LHCN-M2 (cell line): ENCODE measurements around the gene ARHGAP36. TPM values are rescaled to one million over a fixed set of nuclear protein-coding genes. Genes with fewer than 3 reads are reported as not detected.

Experiments
- DNase-seq: peaks from one replicate; pipeline ENCODE4 v3.0.0-alpha.2; 2012; ENCODE audit warnings: low read depth
- polyA plus RNA-seq: library from polyadenylated mRNA; unstranded; fragments of >200 nt; gene quantifications from one replicate; pipeline ENCODE4 v1.2.1, GENCODE V29; 2012; ENCODE audit warnings: missing spikeins
- total RNA-seq: library from RNA; depleted of rRNA; stranded (reverse); fragments of >200 nt; gene quantifications from 2 replicates; pipeline ENCODE4 v1.2.3, GENCODE V29; 2014; rRNA removed

ARHGAP36 gene, protein sequence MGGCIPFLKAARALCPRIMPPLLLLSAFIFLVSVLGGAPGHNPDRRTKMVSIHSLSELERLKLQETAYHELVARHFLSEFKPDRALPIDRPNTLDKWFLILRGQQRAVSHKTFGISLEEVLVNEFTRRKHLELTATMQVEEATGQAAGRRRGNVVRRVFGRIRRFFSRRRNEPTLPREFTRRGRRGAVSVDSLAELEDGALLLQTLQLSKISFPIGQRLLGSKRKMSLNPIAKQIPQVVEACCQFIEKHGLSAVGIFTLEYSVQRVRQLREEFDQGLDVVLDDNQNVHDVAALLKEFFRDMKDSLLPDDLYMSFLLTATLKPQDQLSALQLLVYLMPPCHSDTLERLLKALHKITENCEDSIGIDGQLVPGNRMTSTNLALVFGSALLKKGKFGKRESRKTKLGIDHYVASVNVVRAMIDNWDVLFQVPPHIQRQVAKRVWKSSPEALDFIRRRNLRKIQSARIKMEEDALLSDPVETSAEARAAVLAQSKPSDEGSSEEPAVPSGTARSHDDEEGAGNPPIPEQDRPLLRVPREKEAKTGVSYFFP
- total RNA-seq: not detected in 2 replicates
- polyA plus RNA-seq: not detected

DNA sequence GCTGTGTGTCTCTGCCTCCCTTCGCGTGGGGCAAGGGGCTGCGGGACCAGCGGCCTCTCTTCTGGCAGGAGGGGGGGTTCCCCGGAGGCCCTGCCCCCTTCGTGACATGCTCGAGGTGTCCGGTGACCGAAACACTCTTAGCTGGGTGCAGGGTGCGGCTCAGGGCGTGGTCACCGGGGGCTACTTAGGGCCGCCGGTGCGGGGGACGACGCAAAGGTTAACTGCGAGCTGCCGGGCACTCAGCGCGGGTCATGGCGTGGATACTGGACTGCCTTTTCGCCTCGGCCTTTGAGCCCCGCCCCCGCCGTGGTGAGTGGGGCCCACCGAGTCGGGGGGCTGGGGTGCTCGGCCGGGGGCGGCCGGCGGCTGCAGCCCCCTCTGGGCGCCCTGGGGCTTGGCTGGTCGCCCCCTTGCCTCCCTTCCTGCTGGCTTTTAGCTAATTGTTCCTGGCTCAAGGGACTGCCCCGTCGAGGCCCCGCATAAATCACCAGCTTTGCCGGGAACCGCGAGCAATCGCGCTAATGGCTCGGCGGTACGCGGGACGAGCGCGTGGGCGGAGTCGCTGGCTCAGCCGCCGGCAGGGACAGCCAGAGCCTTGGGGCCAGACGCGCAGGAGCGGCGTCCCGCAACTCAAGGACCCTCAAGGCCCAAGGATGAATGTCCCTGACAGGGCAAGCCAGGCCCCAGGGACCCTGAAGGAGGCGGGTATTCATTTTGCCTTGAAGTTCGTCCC is at the start of gene ARHGAP36:
Gene ARHGAP36 (plus strand): TSS at position 211 of the 733 bp plus-strand sequence. CDS start 23,320 bp downstream, outside the sequence.
- no peak for DNase-seq

DNA sequence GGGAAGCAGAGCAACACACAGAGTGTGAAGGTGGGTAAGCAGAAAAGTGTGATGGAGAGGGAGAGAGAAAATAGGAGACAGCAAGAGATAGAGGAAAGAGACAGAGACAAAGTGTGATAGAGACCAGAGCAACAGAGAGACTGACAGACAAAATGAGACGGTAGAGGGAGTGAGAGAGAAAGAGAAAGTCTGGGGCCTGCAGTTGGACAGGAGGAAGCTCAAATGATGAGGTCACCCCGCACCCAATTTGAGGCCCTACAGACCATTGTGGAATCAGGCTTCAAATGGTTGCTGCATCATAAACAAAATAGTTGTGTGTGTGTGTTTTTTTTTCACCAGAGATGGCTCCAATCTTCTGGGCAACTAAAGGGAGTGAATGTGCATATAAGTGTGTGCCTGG is 48.0 kb upstream of the ARHGAP36 start:
- DNase-seq: no peak

DNA sequence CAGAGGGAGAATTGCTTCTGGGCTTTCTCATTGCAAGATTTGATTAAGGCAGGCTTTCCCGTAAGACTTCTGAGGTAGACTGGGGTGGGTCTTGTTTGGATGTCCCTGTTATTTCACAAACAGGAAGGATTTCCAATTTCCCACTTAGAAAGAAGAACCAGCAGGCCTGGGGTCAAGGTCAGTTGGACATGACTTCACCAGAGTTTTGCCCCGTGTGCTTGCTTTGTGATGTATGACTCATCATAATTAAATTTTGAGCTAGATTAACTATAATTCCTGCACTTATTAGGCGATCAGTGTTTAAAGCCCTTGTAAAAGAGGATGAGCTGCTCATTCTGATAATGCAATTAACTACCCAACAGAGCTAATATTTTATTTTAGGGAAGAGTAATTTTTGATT is 32.8 kb upstream of the ARHGAP36 start:
- no peak for DNase-seq

DNA sequence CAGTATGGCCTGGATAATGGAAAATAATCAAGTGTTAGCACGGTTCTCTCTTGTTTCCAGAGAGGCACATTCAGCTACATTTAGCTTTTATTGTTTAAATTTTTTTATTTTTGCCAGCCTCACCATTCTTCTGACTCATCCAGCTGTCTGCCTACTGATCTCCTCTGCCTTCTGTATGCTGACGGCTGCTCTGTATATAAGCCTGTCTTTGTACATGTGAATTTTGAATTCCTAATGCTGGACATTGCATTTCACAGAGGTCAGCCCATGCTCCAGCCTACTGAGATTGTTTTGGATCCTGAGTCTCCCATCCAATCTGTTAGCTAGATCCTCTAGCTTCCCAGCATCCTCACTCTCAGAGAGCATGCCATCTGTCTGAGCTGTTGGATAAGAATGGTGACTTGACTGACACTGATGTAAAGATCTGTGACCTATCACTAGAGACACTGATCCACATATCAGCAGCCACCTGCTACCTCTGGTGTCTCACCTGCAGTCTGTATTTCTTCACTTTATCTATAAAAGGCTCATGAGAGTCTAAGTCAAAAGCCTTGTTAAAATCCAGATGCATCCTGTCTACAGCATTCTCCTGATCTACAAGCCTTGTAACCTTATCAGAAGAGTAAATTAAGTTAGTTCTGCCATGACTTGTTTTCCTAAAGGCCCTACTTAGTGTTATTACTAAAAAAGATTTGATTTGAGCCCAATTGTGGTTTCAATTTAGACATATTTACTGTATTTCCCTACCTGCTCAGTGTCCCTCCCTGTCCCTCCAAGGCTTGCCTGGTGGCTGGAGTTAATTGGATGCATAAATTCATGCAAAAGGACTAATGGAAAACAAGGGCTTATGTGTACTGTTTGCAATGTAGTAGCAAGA is 25.6 kb upstream of the ARHGAP36 start:
- DNase-seq: no peak

DNA sequence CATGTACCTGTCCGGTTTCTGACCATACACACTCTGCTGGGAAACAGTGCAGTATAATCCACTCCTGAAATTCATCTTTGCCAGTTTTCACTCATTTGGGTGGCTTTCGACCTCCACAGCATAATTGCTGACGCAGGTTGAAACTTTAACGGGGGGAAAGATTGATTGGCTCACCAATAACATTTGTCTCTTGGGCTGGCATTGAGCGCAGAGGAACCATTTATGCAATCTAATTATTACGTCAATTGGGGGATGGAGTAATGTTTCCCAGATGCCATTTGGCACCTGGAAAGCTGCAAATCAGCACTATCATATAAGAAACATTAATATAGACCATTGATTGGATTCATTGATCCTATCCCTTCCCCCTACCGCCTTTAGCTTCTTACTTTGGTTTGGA is 24.1 kb upstream of the ARHGAP36 start:
- DNase-seq: no peak

DNA sequence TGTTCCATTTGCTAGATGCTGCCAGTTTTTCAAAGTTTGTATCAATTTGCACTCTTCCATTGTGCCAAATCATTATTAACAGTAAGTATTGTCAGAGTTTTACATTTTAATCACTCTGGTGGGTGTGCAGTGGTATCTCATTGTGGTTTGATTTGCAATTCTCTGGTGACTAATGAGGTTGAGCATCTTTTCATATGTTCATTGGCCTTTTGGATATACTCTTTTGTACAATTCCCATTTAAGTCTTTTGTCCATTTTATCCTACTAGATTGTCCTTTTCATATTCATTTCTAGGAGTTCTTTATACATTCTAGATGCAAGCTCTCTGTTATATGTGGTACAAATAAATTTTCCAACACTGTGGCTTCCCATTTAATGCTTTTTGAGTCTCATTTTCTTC is 17.4 kb upstream of the ARHGAP36 start:
- DNase-seq: no peak

DNA sequence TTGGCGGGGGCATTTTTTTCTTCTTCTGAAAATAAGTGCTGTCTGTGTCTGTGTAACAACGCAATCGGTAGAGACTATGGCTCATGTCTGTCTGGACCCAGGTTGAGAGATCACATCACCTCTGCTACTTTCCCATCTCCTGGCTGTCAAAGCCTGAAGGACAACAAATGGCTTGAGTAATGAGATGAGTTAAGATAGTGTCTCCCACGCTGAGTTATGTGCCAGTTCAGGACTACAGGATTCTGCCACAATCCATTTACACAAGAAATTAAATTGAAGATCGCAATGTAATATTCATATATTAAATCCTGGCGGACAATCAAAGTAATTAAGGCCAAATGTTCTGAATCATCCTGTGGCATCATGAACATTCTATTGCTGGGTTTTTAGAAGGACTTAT is 16.5 kb upstream of the ARHGAP36 start:
- no peak for DNase-seq

DNA sequence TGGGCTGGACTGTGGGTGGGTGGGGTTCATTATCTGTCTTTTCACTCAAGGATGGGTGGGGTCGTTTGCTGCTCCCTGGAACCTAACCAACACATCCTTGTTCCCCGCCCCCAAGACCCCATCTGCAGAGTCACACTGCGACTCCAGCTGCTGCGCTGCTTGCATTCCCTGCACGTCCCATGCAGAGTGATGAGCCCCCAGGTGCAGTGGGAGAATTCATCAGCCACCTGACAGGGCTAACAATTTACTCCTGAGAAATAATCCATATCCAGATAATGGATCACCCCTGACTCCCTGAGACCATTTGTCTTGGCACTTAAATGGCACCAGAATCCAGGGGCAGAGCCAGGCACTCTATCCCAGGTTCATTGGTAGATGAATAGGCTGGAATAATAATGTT is 12.4 kb upstream of the ARHGAP36 start:
- no peak for DNase-seq

DNA sequence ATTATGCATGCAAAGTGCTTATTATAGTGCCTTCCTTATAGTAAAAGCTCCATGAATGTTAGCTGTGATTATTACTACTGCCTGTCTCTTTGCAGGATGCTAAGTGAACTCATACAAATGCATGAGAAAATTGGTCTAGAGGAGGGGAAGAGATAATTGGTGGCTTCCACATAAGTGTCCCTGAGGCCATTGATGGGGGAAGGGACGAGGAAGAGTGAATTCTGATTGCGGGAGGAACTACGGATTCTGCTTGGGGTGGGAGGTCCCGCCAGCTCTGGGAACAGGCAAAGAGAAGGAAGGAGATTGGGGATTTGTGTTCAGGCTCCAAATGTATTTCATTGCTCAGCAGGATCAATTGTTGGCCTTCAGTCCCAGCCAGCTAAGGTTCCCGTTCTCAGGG is 11.6 kb upstream of the ARHGAP36 start:
- no peak for DNase-seq

DNA sequence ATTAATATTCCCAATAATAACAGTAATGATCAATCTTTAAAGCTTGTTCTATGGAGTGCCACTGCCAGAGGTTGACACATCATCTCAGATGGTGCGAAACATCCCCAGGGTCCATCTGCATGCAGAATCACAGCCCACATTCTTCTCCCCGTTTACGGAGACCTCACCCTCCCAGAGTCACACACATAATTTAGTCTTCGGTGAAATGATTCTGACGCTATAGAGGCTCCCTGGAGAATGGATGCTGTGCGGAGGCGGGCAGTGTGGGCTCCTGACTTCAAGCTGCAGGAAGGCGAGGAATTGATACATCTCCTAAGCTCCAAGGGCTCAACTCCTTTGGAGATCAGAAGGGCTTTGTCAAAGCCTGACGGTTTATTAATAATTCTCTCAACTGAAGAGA is 11.0 kb upstream of the ARHGAP36 start:
- no peak for DNase-seq

DNA sequence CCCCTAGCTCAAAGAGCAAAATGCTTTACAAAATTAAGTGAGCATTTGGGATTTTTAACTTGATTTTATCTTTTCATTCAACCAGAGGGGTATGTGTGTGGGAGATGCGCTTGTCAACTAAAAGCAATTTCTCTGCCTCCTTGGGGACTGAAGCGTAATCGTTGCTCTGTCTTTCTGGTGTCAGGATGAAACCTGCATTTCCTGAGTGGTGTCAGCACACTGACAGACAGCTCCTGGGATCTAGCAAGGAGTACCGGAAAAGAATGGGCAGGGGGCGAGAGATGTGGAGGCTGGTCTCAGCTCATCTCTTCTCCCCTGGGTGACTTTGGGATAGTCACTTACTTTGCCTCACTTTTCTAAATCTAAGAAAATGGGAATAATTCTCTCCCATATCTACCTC is 5.1 kb upstream of the ARHGAP36 start:
- no peak for DNase-seq

DNA sequence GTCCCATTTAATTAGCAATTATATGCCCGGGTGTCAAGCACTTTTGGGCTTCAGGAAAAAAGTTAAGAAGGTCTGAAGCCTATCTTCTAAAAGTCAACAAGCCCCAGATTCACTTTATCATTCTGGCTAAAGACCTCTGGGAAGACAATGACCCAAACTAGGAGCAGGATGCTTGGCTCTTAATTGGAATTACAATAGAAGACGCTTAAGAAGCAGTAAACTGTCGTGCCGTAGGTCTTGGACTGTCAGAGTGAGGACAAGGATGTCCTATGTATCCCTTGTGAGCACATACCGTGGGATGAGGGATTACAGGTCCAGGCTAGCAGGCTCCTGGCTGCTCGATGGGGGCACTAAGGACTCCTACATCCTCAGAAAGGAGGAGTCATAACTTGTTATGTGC is 3.2 kb upstream of the ARHGAP36 start:
- no peak for DNase-seq

DNA sequence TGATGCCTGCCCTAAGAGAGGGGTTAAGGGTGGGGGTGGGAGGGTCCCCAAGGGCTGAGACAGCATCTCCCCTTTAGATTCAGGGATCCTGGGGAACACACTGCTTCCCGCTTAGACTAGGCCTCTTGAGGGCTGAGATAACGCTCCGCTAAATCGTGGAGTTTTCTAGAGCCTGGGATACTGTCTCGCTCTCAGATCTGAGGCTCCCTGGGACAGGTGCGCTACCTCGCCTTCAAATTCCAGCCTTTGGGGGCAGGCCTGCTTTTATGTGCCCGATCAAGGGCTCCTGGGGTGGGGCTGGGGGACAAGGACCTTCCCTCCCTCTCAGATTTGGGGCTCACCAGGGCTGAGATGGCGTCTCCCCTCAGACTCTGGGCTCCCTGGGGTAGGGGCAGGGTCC is 440 bp upstream of the ARHGAP36 start:
- DNase-seq: no peak

DNA sequence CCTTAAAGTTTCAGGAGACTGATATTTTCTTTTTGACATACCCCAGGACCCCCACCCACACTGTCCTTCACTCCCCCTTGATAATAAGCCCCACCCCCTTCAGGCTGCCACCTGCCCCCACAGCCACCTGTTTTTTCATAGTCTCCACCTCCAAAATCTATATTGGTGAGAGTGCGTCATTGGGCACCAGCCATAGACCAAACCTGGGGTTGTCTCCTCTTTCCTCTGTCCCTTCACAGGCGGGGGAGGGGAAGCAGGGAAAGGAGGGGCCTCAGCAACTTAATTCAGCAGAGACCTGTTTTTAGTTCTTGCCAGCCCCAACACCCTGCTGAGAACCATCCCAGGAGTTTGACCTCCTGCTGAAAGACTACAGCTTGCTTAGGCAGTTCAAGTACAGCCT is 1.1 kb downstream of the ARHGAP36 start:
- DNase-seq: no peak

DNA sequence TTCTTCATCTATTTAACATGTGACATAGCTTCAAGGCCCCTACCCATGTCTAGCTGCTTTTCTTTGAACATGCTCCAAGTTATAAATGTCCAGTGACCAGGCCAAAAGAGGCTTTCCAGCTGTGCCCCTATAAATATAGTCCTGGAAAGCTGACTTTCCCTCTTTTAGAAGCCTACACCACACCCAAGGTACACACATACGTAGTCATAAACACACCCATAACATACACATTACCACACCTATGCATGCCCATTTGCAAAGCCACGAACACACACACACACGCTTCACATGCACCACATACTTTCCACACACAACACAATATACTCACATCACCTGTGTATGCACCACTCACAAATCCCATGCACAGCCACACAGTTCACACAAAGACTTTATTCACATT is 2.0 kb downstream of the ARHGAP36 start:
- DNase-seq: no peak

DNA sequence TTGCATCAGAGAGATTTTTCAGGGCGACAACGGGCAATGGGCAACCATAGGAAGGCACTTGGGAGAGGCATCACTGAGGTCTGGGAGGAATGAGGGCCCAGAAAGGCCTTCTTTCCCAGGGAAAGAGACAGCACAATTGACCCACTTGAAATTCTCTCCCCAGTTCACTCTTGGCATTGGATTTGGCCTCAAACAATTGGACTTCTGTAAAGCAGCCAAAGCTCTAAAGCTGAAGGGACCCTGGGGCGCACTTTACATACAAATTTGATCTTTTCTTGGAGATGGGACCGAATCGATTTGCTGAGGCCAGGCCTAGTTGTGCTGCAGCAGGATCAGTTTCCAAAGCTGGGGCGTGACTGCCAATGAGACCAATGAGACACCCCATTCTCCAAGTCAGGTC is 3.2 kb downstream of the ARHGAP36 start:
- DNase-seq: no peak

DNA sequence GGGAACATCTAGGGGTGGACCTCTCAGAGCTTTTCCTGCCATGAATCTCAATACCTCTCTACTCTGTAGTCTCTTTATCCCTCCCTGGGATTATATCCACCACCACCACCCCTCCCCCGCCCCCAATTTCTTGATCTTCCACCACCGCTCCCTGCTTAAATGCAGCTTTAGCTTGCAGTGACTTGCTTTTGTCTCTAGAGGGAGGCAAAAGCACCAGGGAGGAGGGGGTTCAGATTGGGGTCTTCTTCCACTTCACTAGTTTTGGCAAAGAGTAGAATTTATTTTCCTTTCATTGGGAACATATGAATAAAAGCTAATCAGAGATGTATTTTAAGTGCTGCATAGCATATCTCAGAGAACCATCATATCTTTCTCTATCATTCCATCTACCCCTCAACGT is 5.5 kb downstream of the ARHGAP36 start:
- no peak for DNase-seq

DNA sequence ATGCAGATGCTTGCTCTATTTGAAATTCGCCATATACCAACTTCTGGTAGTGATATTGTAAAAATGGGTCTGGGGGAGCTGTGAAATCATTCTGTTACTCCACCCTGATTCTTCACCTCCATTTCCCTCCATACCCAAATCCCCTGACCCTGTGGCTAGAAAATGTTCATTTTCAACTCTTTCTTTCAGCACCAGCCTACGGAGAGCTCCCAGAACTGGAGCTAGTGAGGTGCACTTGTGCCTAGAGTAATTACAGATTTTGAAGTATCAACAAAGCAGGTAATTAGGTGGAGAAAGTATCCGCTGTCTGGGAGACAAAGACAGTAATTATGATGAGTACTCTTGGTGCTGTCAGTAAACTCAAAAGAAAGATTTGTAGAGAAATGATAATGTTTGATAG is 8.1 kb downstream of the ARHGAP36 start:
- DNase-seq: no peak

DNA sequence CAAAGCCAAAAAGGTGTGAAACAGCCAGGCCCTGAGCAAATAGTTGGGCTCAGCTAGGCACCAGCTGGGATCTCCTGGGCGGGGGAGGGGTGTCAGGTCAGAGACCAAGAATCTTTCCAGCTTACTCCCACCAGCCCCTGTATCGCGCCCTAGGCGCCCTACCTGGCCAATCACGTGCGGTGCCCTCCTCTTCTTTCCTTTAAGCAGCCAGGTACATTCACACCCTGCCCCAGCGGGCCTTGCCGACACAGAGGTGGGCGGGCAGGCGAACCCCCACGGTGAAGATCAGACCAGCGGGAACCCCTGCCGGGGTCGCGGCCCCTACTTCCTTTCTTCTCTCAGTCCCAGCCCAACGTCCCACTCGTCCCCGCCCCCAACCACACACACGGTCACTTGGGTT is 9.1 kb downstream of the ARHGAP36 start:
- no peak for DNase-seq

DNA sequence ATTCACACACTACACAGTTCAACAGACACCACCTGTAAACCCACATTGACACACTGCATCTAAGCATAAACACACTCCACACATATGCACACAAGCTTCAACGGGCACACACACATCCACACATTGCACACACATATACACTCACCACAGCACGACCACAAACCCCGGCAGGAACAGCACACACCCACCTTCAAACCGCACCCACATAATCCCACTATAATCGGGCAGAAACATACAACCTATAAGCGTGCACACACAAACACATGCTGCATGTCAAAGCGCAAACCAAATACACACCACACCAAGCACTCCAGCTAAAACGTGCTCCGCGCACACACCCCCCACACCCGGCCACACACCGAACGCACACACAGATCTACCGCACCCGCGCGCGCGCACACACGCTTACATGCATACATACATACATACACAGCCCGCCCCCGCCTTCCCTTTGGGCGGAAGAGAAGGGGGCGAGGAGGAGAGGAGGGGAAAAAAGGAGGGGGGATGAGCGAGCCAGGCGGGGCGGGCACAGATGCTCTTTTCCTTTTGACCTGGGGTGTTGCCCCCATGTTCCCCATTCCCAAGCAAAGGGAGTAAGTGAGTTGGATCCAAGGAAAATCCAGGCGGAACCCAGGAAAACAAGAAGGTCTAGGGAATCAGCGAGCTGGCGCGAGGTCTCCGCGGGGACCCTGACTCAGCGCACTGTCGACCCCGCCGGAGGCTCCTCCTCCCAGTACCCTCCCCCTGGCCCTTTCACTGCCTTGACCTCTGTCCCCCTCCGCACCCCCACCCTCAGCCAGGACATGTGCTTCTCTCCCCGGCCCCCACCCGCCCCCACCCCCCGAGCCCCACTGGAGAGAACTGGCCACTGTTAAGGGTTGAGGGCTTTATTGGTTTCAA is 9.9 kb downstream of the ARHGAP36 start:
- DNase-seq: no peak
